Sigmoid colon (tissue), 7 donors: ENCODE data around the gene DEGS2. TPM values are rescaled to one million over a fixed set of nuclear protein-coding genes. Genes with fewer than 3 reads are reported as not detected.

Experiments used
- DNase-seq: peaks from one replicate; pipeline ENCODE4 v3.0.0-alpha.2; 2019
- H3K27ac ChIP-seq, 4 donors: fragments of 200-600 bp; sonication (generic); one replicate each; pipeline ENCODE4 v1.5.1; 2016 to 2019; ENCODE audit warnings: mild to moderate bottlenecking in 1 of 4
- H3K27me3 ChIP-seq, 3 donors: fragments of 200-600 bp; sonication (generic); one replicate each; pipeline ENCODE4 v1.5.1; 2019; ENCODE audit warnings: mild to moderate bottlenecking in 1 of 3
- H3K36me3 ChIP-seq, 4 donors: fragments of 200-600 bp; sonication (generic); one replicate each; pipeline ENCODE4 v1.5.1; 2016 to 2019
- H3K4me1 ChIP-seq, 4 donors: fragments of 200-600 bp; sonication (generic); one replicate each; pipeline ENCODE4 v1.5.1; 2017 to 2019
- H3K4me3 ChIP-seq, 4 donors: fragments of 200-600 bp; sonication (generic); one replicate each; pipeline ENCODE4 v1.5.1; 2017 to 2019; ENCODE audit warnings: mild to moderate bottlenecking in 2 of 4, moderate library complexity in 1 of 4
- H3K9me3 ChIP-seq, 4 donors: fragments of 200-600 bp in 3 of 4; sonication (generic) in 3 of 4; one replicate each; pipeline versions ENCODE4 v1.5.1 to v1.6.1; 2013 to 2019
- EP300 ChIP-seq, 4 donors: sonication (generic); formaldehyde crosslinking; IDR thresholded peaks; one replicate each; pipeline ENCODE4 v1.6.1; 2017; ENCODE audit warnings: antibody characterized with exemption in 4 of 4
- POLR2A ChIP-seq, 2 donors: fragments of 450-650 bp; IDR thresholded peaks; one replicate each; pipeline ENCODE4 v1.6.1; 2016; ENCODE audit warnings: antibody characterized with exemption in 2 of 2, mild to moderate bottlenecking in 2 of 2, moderate library complexity in 2 of 2
- POLR2AphosphoS5 ChIP-seq, 4 donors: sonication (generic); formaldehyde crosslinking; IDR thresholded peaks; one replicate each; pipeline ENCODE4 v1.6.1; 2017; ENCODE audit warnings: antibody characterized with exemption in 4 of 4
- WGBS, 2 donors: extraction: QIAGEN DNeasy Blood & Tissue Kit; methylation state at CpG; one replicate each; pipeline ENCODE4 v1.1.7; 2013; 5-methylcytosine and 5-hydroxymethylcytosine counted together
- intact Hi-C: fragments of 100-400 bp; cut with DNase I; formaldehyde crosslinking; loops from one replicate; pipeline ENCODE4 v1.15.1; 2023
- polyA plus RNA-seq, 3 donors: library from polyadenylated mRNA; stranded (reverse); fragments of 200-250 nt; gene quantifications; one replicate each; pipeline ENCODE4 v1.2.3, GENCODE V29; 2013
- total RNA-seq, 4 donors: library from RNA; depleted of rRNA; stranded (reverse); fragments of >200 nt; gene quantifications; one replicate each; pipeline ENCODE4 v1.1.0, GENCODE V29; 2016
- TF ChIP-seq, protein P1 (sequence below), 4 experiments: fragments of 450-650 bp in 3 of 4; fragments of 200-600 bp in 1 of 4; IDR thresholded peaks; one replicate each; pipeline ENCODE4 v1.5.1; 2016 to 2019; ENCODE audit warnings: antibody characterized with exemption in 4 of 4, mild to moderate bottlenecking in 3 of 4, moderate library complexity in 2 of 4
- donor health status: healthy with polysubstance abuse.
- donor health status: Bipolar disorder and iron deficiency.
- donor health status: healthy.

The DEGS2 gene
- total and polyA plus RNA-seq, 7 donors: under 0.01 to 11.9 (median 0.54) TPM

DNA sequence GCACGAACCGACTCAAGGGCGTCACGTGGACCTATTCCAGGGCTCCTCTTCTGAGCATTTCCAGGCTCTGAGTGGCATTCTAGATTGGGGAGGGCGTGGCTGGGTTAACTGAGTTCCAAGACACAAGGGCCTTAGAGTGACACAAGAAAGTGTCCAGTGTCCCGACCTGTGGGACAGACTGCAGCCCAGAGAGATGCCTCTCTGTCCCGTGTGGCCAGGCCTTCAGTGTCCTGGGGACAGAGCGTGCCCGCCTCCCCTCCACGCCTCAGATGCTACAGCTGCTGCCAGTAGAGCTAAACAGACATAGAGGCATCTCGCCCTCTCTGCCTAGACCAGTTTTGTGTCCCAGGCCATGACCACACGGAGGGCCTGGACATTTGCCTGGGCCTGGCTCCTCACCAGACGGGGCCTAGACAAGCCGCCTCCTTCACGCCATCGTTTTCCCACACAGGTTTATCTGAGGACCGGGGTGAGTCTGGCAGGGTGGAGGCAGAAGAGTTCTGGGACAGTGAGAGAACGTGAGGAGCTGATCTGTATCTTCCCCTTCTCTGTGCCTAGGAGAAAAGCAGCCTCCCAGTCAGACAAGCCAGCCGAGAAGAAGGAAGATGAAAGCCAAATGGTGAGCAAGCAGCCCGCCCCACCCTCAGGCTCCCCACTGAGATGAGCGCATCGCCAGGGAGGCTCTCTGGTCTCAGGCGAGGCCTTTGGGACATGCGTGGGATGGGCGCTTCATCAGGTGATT, 27.1 kb downstream of the DEGS2 start:
- intact Hi-C loops: no loop called here
- Histone ChIP-seq H3K27ac (peak overlapping the region in 2 of 4 donors; percentile 2 to 21), H3K4me1 (peaks cover 0 to 7% (median 0%) of the 10 kb centered on the region in 4 donors), H3K9me3 (no peaks in the 10 kb centered on the region), H3K27me3 (no peaks in the 10 kb centered on the region), H3K36me3 (peaks cover 4 to 39% (median 11%) of the 10 kb centered on the region in 4 donors), H3K4me3 (no peak overlapping the region)
- 86 to 88% methylated on average over 25 of the region's 25 CpGs for WGBS, 2 donors
- no peak for DNase-seq
- TF ChIP-seq POLR2A (IDR thresholded peaks at IDR 0.05) (no peak), EP300 (IDR thresholded peaks at IDR 0.05) (no peak), POLR2AphosphoS5 (IDR thresholded peaks at IDR 0.05) (no peak)
- TF ChIP-seq, protein P1, sequence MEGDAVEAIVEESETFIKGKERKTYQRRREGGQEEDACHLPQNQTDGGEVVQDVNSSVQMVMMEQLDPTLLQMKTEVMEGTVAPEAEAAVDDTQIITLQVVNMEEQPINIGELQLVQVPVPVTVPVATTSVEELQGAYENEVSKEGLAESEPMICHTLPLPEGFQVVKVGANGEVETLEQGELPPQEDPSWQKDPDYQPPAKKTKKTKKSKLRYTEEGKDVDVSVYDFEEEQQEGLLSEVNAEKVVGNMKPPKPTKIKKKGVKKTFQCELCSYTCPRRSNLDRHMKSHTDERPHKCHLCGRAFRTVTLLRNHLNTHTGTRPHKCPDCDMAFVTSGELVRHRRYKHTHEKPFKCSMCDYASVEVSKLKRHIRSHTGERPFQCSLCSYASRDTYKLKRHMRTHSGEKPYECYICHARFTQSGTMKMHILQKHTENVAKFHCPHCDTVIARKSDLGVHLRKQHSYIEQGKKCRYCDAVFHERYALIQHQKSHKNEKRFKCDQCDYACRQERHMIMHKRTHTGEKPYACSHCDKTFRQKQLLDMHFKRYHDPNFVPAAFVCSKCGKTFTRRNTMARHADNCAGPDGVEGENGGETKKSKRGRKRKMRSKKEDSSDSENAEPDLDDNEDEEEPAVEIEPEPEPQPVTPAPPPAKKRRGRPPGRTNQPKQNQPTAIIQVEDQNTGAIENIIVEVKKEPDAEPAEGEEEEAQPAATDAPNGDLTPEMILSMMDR (IDR thresholded peaks at IDR 0.05): no peak

DNA sequence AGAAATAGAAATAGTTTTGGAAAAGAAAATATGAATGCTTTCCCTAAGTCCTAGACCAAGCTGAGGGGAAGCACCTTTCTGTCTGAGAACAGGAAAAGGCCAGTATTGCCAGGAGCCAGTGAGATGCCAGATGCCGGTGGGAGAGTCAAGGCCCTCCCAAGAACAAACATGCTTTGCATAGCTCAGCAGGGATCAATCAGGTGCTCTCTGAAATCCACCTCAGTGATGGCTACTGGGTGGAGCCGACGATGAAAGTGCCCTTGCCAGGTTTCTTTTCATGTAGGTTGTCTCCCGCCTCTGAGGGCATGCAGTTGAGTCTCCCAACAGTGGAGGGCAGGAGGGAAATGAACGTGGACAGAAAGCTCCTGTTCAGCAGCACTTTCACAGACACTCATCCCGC, 28.3 kb downstream of the DEGS2 start:
- TF ChIP-seq, protein P1 (IDR thresholded peaks at IDR 0.05): no peak
- TF ChIP-seq EP300 (IDR thresholded peaks at IDR 0.05): no peak
- no peak for TF ChIP-seq POLR2A (IDR thresholded peaks at IDR 0.05)
- no peak for TF ChIP-seq POLR2AphosphoS5 (IDR thresholded peaks at IDR 0.05)
- Histone ChIP-seq H3K4me1 (peaks cover 0 to 7% (median 0%) of the 10 kb centered on the region in 4 donors), H3K27me3 (no peaks in the 10 kb centered on the region), H3K4me3 (no peak overlapping the region), H3K27ac (no peak overlapping the region), H3K36me3 (peaks cover 4 to 40% (median 14%) of the 10 kb centered on the region in 4 donors), H3K9me3 (no peaks in the 10 kb centered on the region)
- intact Hi-C loops: no loop called here
- WGBS, 2 donors: 21 to 66% methylated on average over 6 of the region's 6 CpGs
- no peak for DNase-seq

DNA sequence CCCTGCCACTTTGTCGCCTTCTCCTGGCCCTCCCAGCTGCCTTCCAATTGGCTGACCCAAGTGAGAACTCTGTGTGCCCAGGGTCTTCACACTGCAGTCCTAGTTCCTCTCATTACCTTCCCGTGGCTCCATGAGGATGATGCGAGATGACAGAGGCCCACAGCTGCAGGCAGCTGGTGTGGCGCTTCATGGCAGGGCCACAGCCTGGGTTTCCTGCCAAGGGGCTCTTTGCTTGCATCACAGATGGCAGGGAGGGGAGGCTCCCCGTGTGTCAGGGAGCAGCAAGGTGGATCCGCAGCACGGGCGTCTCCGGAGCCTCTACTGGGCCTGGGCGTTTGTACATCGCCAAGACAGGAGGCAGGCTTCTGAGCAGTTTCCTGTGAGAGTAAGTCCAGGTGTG, 28.9 kb downstream of the DEGS2 start:
- 63 to 80% methylated on average over 11 of the region's 11 CpGs for WGBS, 2 donors
- DNase-seq: no peak
- Histone ChIP-seq H3K4me1 (peaks cover 0 to 7% (median 0%) of the 10 kb centered on the region in 4 donors), H3K36me3 (peaks cover 4 to 40% (median 14%) of the 10 kb centered on the region in 4 donors), H3K27me3 (no peaks in the 10 kb centered on the region), H3K27ac (no peak overlapping the region), H3K4me3 (no peak overlapping the region), H3K9me3 (no peaks in the 10 kb centered on the region)
- TF ChIP-seq, protein P1 (IDR thresholded peaks at IDR 0.05): no peak
- no peak for TF ChIP-seq POLR2A (IDR thresholded peaks at IDR 0.05)
- no peak for TF ChIP-seq POLR2AphosphoS5 (IDR thresholded peaks at IDR 0.05)
- TF ChIP-seq EP300 (IDR thresholded peaks at IDR 0.05): no peak
- intact Hi-C loops: no loop called here

DNA sequence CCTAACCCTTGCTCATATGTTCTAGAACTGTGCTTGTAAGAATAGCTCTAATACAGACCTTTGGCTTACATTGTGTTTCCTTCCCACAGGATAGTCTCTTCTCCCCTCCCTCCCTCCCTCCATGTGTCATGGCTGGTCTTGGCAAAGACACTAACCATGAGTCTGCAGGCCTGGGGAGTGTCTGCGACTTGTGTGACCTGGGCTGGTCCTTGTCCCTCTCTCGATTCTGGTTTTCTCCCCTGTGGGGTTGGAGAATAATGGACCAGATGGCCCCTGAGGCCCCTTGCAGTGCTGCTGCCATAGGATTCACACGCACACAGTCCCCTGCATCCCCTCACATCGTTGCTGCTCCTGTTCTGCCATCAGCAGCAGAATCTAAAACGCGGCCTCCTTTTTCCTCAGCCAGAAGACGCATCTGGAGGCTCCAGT, 30.3 kb downstream of the DEGS2 start:
- TF ChIP-seq POLR2A (IDR thresholded peaks at IDR 0.05) (no peak), POLR2AphosphoS5 (IDR thresholded peaks at IDR 0.05) (no peak), EP300 (IDR thresholded peaks at IDR 0.05) (no peak)
- TF ChIP-seq, protein P1 (IDR thresholded peaks at IDR 0.05): no peak
- WGBS, 2 donors: 84 to 90% methylated on average over 7 of the region's 7 CpGs
- H3K27ac ChIP-seq: no peak overlapping the region
- H3K27me3 ChIP-seq: no peaks in the 10 kb centered on the region
- peaks cover 0 to 7% (median 0%) of the 10 kb centered on the region in 4 donors for H3K4me1 ChIP-seq
- no peak for DNase-seq
- intact Hi-C loops: no loop called here
- H3K36me3 ChIP-seq: peaks cover 0 to 36% (median 14%) of the 10 kb centered on the region in 4 donors
- no peak overlapping the region for H3K4me3 ChIP-seq
- no peaks in the 10 kb centered on the region for H3K9me3 ChIP-seq
